ENCODE results near the gene HDAC4. TPM values are rescaled to one million over a fixed set of nuclear protein-coding genes. Genes with fewer than 3 reads are reported as not detected.

The HDAC4 gene
- total and polyA plus RNA-seq, 10 of the 15 experiments (the other 5 are each of a cell fraction or from before 2014, with no cell fraction given), result 0.22 to 15.7 (median 4.8) TPM

- BruUV-seq (replicated peaks), result no TSS peak
- CTCF ChIA-PET, result no interaction called here
- no peaks in the 10 kb centered on the region for H3K9me3 ChIP-seq (replicated peaks; ENCODE audit: control insufficient read depth, insufficient read depth, low read length)
- no peaks in the 10 kb centered on the region for H3K36me3 ChIP-seq (ENCODE audit: control insufficient read depth in 2 of 2, insufficient read depth in 2 of 2, low read length in 1 of 2)
- intact Hi-C loops (cut with micrococcal nuclease; ENCODE audit: unreplicated experiment), result no loop called here
- in situ Hi-C loops (cut with MboI), result no loop called here
- H3K4me3 ChIP-seq, result no peak overlapping the region
- no peaks in the 10 kb centered on the region for H3K79me2 ChIP-seq (ENCODE audit: control insufficient read depth, insufficient read depth, low read length)
- SMC1A ChIA-PET (ENCODE audit: uncharacterized antibody, unreplicated experiment), result no interaction called here
- 69% methylated on average over 16 of the region's 16 CpGs for WGBS (ENCODE audit: insufficient coverage, insufficient replicate concordance, low lambda C conversion rate, missing lambda C conversion rate)
- TF ChIP-seq CEBPZ (IDR thresholded peaks at IDR 0.05; ENCODE audit: low read depth, low read length) (no peak), SP1 (IDR thresholded peaks at IDR 0.05; ENCODE audit: low read depth, low read length) (no peak), CHD4 (IDR thresholded peaks at IDR 0.05) (no peak), POLR2AphosphoS2 (IDR thresholded peaks at IDR 0.05; ENCODE audit: low read depth, low read length) (no peak), ETV6 (conservative IDR thresholded peaks at IDR 0.05 in 1 of 2, IDR thresholded peaks at IDR 0.05 in 1 of 2; ENCODE audit: borderline replicate concordance in 1 of 2, low read depth in 1 of 2) (no peak), E4F1 (IDR thresholded peaks at IDR 0.05; ENCODE audit: borderline replicate concordance, partially characterized antibody) (no peak), TCF3 (IDR thresholded peaks at IDR 0.05; ENCODE audit: borderline replicate concordance, insufficient read depth, low read depth, low read length) (no peak), BACH1 (IDR thresholded peaks at IDR 0.05; ENCODE audit: borderline replicate concordance) (no peak), ASH2L (IDR thresholded peaks at IDR 0.05; ENCODE audit: borderline replicate concordance, low read depth) (no peak), SMC3 (IDR thresholded peaks at IDR 0.05; ENCODE audit: borderline replicate concordance, low read length) (no peak), ELK1 (IDR thresholded peaks at IDR 0.05; ENCODE audit: low read depth, low read length) (no peak), MTA2 (IDR thresholded peaks at IDR 0.05; ENCODE audit: low read depth) (no peak), DPF2 (IDR thresholded peaks at IDR 0.05) (no peak), TCF12 (IDR thresholded peaks at IDR 0.05; ENCODE audit: low read depth, low read length) (no peak)
- no peak overlapping the region for H3K9ac ChIP-seq (ENCODE audit: control insufficient read depth, insufficient read depth, low read length)
- no peaks in the 10 kb centered on the region for H3K4me1 ChIP-seq (ENCODE audit: control insufficient read depth, insufficient read depth, low read length)
- RAD21 ChIA-PET (ENCODE audit: unreplicated experiment), result no interaction called here
- POLR2A ChIA-PET, result no interaction called here
- no peak overlapping the region for H2AFZ ChIP-seq (ENCODE audit: control insufficient read depth, low read depth, low read length)
- no peaks in the 10 kb centered on the region for H3K27me3 ChIP-seq (replicated peaks in 1 of 2; ENCODE audit: control insufficient read depth in 2 of 2, insufficient read depth in 2 of 2, low read length in 1 of 2)
- no peak overlapping the region for H3K4me2 ChIP-seq (ENCODE audit: control insufficient read depth, insufficient read depth)
- ATAC-seq, result no peak
- no peak for DNase-seq (ENCODE audit: low read depth, low spot score)
- H3K27ac ChIP-seq (ENCODE audit: control insufficient read depth, insufficient read depth), result no peak overlapping the region
- H4K20me1 ChIP-seq (ENCODE audit: control insufficient read depth, insufficient read depth), result no peaks in the 10 kb centered on the region
- FAIRE-seq, result no peak
Measured at GRCh38 chr2:239079671-239080294, 321.0 kb downstream of the HDAC4 start.

All from GM12878 (cell line).